GM21825 (cell line): ENCODE data around the gene JPT2.

Source experiments
- ATAC-seq: cut with Tn5 transposase; IDR thresholded peaks from one replicate; pipeline ENCODE4 v1.9.1; 2021; ENCODE audit warnings: mild to moderate bottlenecking, moderate library complexity; ENCODE audit not compliant: unreplicated experiment

The JPT2 gene

GRCh38 chr16:1749152-1750117 lies 71.4 kb downstream of the JPT2 start:
- no peak for ATAC-seq
